ENCODE results near the gene UPB1.
A peak's percentile ranks its signal among the peaks of the same experiment; 100 is the strongest.
"Not testable (repeated sequence)": the region's sequence is repeated elsewhere in the genome, so short reads cannot be mapped to it uniquely, and the experiment has no call there.

UPB1 gene

GRCh38 chr22:24540470-24540869 lies 45.3 kb downstream of the UPB1 start:
- DNase-seq: no peak

- no peak for DNase-seq
Measured at GRCh38 chr22:24541681-24542515, 46.8 kb downstream of the UPB1 start.

- no peak for DNase-seq
Measured at GRCh38 chr22:24542641-24543040, 47.5 kb downstream of the UPB1 start.

- no peak for DNase-seq
Measured at GRCh38 chr22:24543185-24543601, 48.1 kb downstream of the UPB1 start.

- no peak for DNase-seq
Measured at GRCh38 chr22:24543679-24544243, 48.6 kb downstream of the UPB1 start.

GRCh38 chr22:24548812-24549211 lies 53.7 kb downstream of the UPB1 start:
- no peak for DNase-seq

- no peak for DNase-seq
Measured at GRCh38 chr22:24550028-24550901, 55.1 kb downstream of the UPB1 start.

- DNase-seq: no peak
Measured at GRCh38 chr22:24550902-24551435, 55.8 kb downstream of the UPB1 start.

GRCh38 chr22:24552503-24553286 lies 57.6 kb downstream of the UPB1 start:
- not testable (repeated sequence) for DNase-seq

GRCh38 chr22:24553597-24554312 lies 58.6 kb downstream of the UPB1 start:
- no peak for DNase-seq

- DNase-seq: peak in 2 of 4 experiments; percentile 13 to 31
Measured at GRCh38 chr22:24554313-24555164, 59.4 kb downstream of the UPB1 start, which contains the start of gene GUCD1. TSS of gene GUCD1 (minus strand) at chr22:24555138. CDS start at chr22:24554991, 147 bp downstream.

- peak; percentile 99 for DNase-seq
Measured at GRCh38 chr22:24555165-24556039, 60.3 kb downstream of the UPB1 start, which contains the start of gene SNRPD3. TSS of gene SNRPD3 (plus strand) at chr22:24555999. CDS start at chr22:24557675, 1,676 bp downstream.

- DNase-seq: no peak
Measured at GRCh38 chr22:24559471-24559870, 64.3 kb downstream of the UPB1 start.

GRCh38 chr22:24563246-24563645 lies 68.1 kb downstream of the UPB1 start:
- DNase-seq: no peak

- no peak for DNase-seq
Measured at GRCh38 chr22:24564376-24565058, 69.4 kb downstream of the UPB1 start.

GRCh38 chr22:24565077-24565476 lies 69.9 kb downstream of the UPB1 start:
- DNase-seq: no peak

GRCh38 chr22:24566899-24567511 lies 71.9 kb downstream of the UPB1 start:
- no peak for DNase-seq

GRCh38 chr22:24567668-24568067 lies 72.5 kb downstream of the UPB1 start:
- DNase-seq: no peak

Measured in activated CD4-positive, CD25-positive, alpha-beta regulatory T cell (primary cell).